ENCODE measurements around the gene DENND1A. TPM values are rescaled to one million over a fixed set of nuclear protein-coding genes. Genes with fewer than 3 reads are reported as not detected.

Gene DENND1A
- polyA plus RNA-seq, 2 of the 4 experiments (the other 2 are of a cell fraction), result 15.1 to 21.9 TPM

- CTCF ChIA-PET, result interaction anchor here (1.2 to 9.1 kb wide), 4 partner anchors 12 to 257 kb away, joined by 3 to 84 read pairs (median 14); no protein-coding TSS in a partner anchor
- FAIRE-seq (no peak), DNase-seq (ENCODE audit: low read depth in 1 of 2, low spot score in 1 of 2) (no peak), ATAC-seq (no peak)
- Histone ChIP-seq H3K4me3 (no peak overlapping the region), H3K4me1 (no peaks in the 10 kb centered on the region), H3K4me2 (no peak overlapping the region), H3K9me3 (no peaks in the 10 kb centered on the region), H3K27ac (no peak overlapping the region)
- no peak for TF ChIP-seq HOXB5 (CRISPR knock-in tag; IDR thresholded peaks at IDR 0.05)
- TF ChIP-seq TP53 (CRISPR knock-in tag; IDR thresholded peaks at IDR 0.05), result no peak
- TF ChIP-seq HOXA7 (CRISPR knock-in tag; IDR thresholded peaks at IDR 0.05), result no peak
- no peak for TF ChIP-seq PBX3 (IDR thresholded peaks at IDR 0.05)
- TF ChIP-seq ZSCAN20 (CRISPR knock-in tag; IDR thresholded peaks at IDR 0.05), result no peak
- TF ChIP-seq, protein P1, sequence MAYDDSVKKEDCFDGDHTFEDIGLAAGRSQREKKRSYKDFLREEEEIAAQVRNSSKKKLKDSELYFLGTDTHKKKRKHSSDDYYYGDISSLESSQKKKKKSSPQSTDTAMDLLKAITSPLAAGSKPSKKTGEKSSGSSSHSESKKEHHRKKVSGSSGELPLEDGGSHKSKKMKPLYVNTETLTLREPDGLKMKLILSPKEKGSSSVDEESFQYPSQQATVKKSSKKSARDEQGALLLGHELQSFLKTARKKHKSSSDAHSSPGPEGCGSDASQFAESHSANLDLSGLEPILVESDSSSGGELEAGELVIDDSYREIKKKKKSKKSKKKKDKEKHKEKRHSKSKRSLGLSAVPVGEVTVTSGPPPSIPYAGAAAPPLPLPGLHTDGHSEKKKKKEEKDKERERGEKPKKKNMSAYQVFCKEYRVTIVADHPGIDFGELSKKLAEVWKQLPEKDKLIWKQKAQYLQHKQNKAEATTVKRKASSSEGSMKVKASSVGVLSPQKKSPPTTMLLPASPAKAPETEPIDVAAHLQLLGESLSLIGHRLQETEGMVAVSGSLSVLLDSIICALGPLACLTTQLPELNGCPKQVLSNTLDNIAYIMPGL (CRISPR knock-in tag; IDR thresholded peaks at IDR 0.05; ENCODE audit: borderline replicate concordance), result no peak
- no peak for TF ChIP-seq HEYL (CRISPR knock-in tag; IDR thresholded peaks at IDR 0.05)
- TF ChIP-seq BCL3 (IDR thresholded peaks at IDR 0.05), result no peak
- TF ChIP-seq FOSB (CRISPR knock-in tag; IDR thresholded peaks at IDR 0.05), result no peak
- POLR2A ChIA-PET, result interaction anchor here (0.5 to 0.7 kb wide), 3 partner anchors 14 to 237 kb away, joined by 4 to 5 read pairs (median 4); no protein-coding TSS in a partner anchor
- 61% methylated on average over 4 of the region's 4 CpGs for WGBS (ENCODE audit: missing lambda C conversion rate)
These were observed 592.0 kb downstream of the DENND1A start for GRCh38 chr9:123337971-123338370.

GRCh38 chr9:123336959-123337358, 593.0 kb downstream of the DENND1A start:
- no peaks in the 10 kb centered on the region for H3K4me1 ChIP-seq
- H3K9me3 ChIP-seq, result no peaks in the 10 kb centered on the region
- no peak overlapping the region for H3K27ac ChIP-seq
- no peak for ATAC-seq
- ChIA-PET POLR2A (no interaction called here), CTCF (interaction anchor here (1.0 to 9.1 kb wide), 5 partner anchors 10 to 256 kb away, joined by 3 to 84 read pairs (median 6); no protein-coding TSS in a partner anchor)
- TF ChIP-seq RFX5 (IDR thresholded peaks at IDR 0.05) (no peak), MAZ (IDR thresholded peaks at IDR 0.05; ENCODE audit: borderline replicate concordance, low read depth, low read length) (no peak), GATA3 (IDR thresholded peaks at IDR 0.05; ENCODE audit: borderline replicate concordance) (no peak), ZSCAN20 (CRISPR knock-in tag; IDR thresholded peaks at IDR 0.05) (no peak), RARB (CRISPR knock-in tag; IDR thresholded peaks at IDR 0.05) (no peak), HOXB5 (CRISPR knock-in tag; IDR thresholded peaks at IDR 0.05) (no peak), FOSB (CRISPR knock-in tag; IDR thresholded peaks at IDR 0.05) (no peak), ZFP36 (IDR thresholded peaks at IDR 0.05; ENCODE audit: borderline replicate concordance, partially characterized antibody) (no peak)
- FAIRE-seq, result no peak
- H3K4me2 ChIP-seq, result no peak overlapping the region
- no peak overlapping the region for H3K4me3 ChIP-seq
- DNase-seq (ENCODE audit: low read depth in 1 of 2, low spot score in 1 of 2), result no peak

DNA sequence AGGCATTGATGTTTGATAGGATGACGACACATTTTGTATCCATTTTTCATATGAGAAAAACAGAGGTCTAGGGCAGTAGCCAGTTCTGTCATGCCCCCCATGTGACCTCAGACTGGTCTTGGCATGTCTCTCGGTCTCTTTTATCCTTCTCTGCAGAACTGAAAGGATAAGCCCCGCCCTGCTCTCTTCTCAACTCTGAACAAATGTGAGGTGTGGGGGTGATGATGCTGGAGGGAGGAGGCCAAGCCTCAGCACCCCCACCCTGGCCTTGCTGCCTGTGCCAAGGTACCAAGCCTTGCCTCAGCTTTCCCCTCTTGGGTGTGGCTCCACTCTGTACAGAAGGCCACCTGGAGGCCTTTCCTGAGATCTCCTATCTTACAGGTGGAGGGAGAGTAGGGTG, 593.5 kb downstream of the DENND1A start:
- H3K9me3 ChIP-seq, result no peaks in the 10 kb centered on the region
- no peaks in the 10 kb centered on the region for H3K4me1 ChIP-seq
- no peak for DNase-seq (ENCODE audit: low read depth in 1 of 2, low spot score in 1 of 2)
- no peak overlapping the region for H3K4me3 ChIP-seq
- no peak for ATAC-seq
- no peak for TF ChIP-seq CHD4 (IDR thresholded peaks at IDR 0.05; ENCODE audit: borderline replicate concordance)
- TF ChIP-seq RFX5 (IDR thresholded peaks at IDR 0.05), result no peak
- no peak for TF ChIP-seq GATA3 (IDR thresholded peaks at IDR 0.05; ENCODE audit: borderline replicate concordance)
- no peak for TF ChIP-seq MAZ (IDR thresholded peaks at IDR 0.05; ENCODE audit: borderline replicate concordance, low read depth, low read length)
- TF ChIP-seq EHF (CRISPR knock-in tag; IDR thresholded peaks at IDR 0.05), result no peak
- TF ChIP-seq CEBPB (IDR thresholded peaks at IDR 0.05), result no peak
- no peak for TF ChIP-seq HEYL (CRISPR knock-in tag; IDR thresholded peaks at IDR 0.05)
- TF ChIP-seq TFCP2L1 (CRISPR knock-in tag; IDR thresholded peaks at IDR 0.05), result no peak
- no peak for TF ChIP-seq HDAC2 (IDR thresholded peaks at IDR 0.05)
- no peak for TF ChIP-seq RNF2 (IDR thresholded peaks at IDR 0.05; ENCODE audit: borderline replicate concordance, low read depth)
- TF ChIP-seq NFE2L2 (conservative IDR thresholded peaks at IDR 0.05; ENCODE audit: low read length), result no peak
- no peak for TF ChIP-seq ZC3H11A (IDR thresholded peaks at IDR 0.05)
- TF ChIP-seq CHD2 (IDR thresholded peaks at IDR 0.05; ENCODE audit: low read length, partially characterized antibody), result no peak
- TF ChIP-seq ELK1 (IDR thresholded peaks at IDR 0.05; ENCODE audit: low read depth, low read length), result no peak
- no peak for FAIRE-seq
- POLR2A ChIA-PET, result no interaction called here
- no peak overlapping the region for H3K27ac ChIP-seq
- CTCF ChIA-PET, result interaction anchor here (1.0 to 9.1 kb wide), 6 partner anchors 9 to 255 kb away, joined by 3 to 84 read pairs (median 4); no protein-coding TSS in a partner anchor
- H3K4me2 ChIP-seq, result no peak overlapping the region
- WGBS (ENCODE audit: missing lambda C conversion rate), result 81% methylated on average over 3 of the region's 3 CpGs
